ENCODE measurements around the gene TMTC2.
"Not testable (repeated sequence)": the region's sequence is repeated elsewhere in the genome, so short reads cannot be mapped to it uniquely, and the experiment has no call there.

Gene TMTC2

DNA sequence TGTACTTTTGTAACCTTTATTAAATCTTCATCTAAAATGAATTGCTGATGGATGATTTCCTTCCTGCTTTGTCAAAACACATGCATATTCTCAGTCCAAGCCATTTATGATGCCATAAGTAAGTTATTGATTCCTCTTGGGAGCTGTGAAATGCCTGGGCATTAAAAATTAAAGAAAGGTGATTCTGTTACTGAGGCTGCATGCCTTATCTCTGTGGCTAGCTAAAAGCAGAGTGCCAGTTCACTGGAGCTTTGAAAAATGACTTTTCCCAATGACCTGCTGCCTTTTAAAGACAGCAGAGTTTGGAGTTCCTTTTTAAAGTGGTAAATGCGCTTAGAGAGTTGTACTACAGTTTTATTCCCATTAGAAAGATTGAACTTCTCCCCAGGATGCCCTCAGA is 152.1 kb downstream of the TMTC2 start:
- TF ChIP-seq CTCF (IDR thresholded peaks at IDR 0.05; ENCODE audit: insufficient read depth, missing control alignments), result no peak
- FAIRE-seq (no peak), DNase-seq (ENCODE audit: insufficient read length, low spot score) (no peak)

DNA sequence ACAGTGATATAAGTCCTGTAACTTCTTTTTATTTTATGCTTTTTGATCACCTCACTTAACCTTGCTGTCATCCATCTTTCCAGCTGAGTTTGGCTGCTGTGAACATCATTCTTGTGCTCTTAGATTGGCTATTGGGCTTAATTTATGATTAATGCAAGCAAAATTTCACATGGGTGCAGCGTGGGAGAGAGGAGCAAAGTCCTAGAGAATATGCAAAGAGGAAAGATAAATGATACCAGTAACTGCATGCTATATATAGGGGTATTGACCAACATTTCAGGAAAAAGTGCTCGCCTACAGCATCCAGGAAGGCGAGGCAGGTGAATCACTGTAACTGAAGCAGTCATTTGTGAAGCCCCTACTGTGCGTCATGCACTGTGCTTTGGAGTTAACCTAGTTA is 153.1 kb downstream of the TMTC2 start:
- FAIRE-seq, result no peak
- TF ChIP-seq CTCF (IDR thresholded peaks at IDR 0.05; ENCODE audit: insufficient read depth, missing control alignments), result no peak
- DNase-seq (ENCODE audit: insufficient read length, low spot score), result no peak

GRCh38 chr12:82841487-82841904 is 154.8 kb downstream of the TMTC2 start:
- no peak for TF ChIP-seq CTCF (IDR thresholded peaks at IDR 0.05; ENCODE audit: insufficient read depth, missing control alignments)
- FAIRE-seq, result no peak
- no peak for DNase-seq (ENCODE audit: insufficient read length, low spot score)

DNA sequence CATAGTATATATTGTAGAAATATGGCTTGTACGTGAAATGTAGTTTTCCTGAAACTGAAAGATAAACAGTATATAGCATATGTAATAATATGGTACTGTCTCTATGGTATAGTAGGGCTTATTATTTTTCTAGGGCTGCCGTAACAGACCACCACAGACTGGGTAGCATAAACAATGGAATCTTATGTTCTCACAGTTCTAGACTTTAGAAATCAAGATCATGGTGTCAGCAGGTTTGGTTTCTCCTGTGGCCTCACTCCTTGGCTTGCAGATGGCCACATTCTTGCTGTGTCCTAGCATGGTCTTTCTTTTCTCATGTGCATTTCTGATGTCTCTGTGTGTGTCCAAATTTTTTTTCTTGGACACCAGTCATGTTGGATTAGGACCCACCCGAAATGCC is 155.8 kb downstream of the TMTC2 start:
- no peak for FAIRE-seq
- no peak for TF ChIP-seq CTCF (IDR thresholded peaks at IDR 0.05; ENCODE audit: insufficient read depth, missing control alignments)
- DNase-seq (ENCODE audit: insufficient read length, low spot score), result no peak

- FAIRE-seq; DNase-seq (ENCODE audit: insufficient read length, low spot score): not testable (repeated sequence)
Observed at GRCh38 chr12:82845076-82845475, 158.4 kb downstream of the TMTC2 start.

- no peak for DNase-seq (ENCODE audit: insufficient read length, low spot score)
- FAIRE-seq, result no peak
- no peak for TF ChIP-seq CTCF (IDR thresholded peaks at IDR 0.05; ENCODE audit: insufficient read depth, missing control alignments)
Observed at GRCh38 chr12:82848845-82849244, 162.1 kb downstream of the TMTC2 start.

DNA sequence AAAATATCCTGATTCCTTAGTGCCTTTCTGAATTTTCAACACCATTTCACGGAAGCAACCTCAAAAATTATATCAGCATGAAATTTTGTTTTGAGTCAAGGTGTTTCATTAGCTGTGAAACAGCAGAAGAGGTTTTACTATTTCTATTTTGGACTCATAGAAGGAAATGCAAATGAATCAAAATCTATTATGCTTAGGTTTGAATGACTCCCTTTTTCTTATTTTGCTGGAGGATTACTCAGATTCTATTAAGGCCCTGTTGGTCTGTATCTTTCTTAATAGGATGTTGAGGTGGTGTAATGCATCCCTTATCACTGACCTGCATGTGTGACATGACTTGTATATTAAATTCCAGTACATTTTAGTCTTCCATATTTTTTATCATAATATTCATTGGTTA is 165.8 kb downstream of the TMTC2 start:
- FAIRE-seq (no peak), DNase-seq (ENCODE audit: insufficient read length, low spot score) (no peak)
- TF ChIP-seq CTCF (IDR thresholded peaks at IDR 0.05; ENCODE audit: insufficient read depth, missing control alignments), result no peak

GRCh38 chr12:82855872-82856271 is 169.2 kb downstream of the TMTC2 start:
- FAIRE-seq, result no peak
- DNase-seq (ENCODE audit: insufficient read length, low spot score), result no peak
- TF ChIP-seq CTCF (IDR thresholded peaks at IDR 0.05; ENCODE audit: insufficient read depth, missing control alignments), result no peak
